ENCODE measurements around the gene PEF1. TPM values are rescaled to one million over a fixed set of nuclear protein-coding genes. Genes with fewer than 3 reads are reported as not detected.

The PEF1 gene
- total RNA-seq, 1 donor from 2014 or later: 43.8 TPM

DNA sequence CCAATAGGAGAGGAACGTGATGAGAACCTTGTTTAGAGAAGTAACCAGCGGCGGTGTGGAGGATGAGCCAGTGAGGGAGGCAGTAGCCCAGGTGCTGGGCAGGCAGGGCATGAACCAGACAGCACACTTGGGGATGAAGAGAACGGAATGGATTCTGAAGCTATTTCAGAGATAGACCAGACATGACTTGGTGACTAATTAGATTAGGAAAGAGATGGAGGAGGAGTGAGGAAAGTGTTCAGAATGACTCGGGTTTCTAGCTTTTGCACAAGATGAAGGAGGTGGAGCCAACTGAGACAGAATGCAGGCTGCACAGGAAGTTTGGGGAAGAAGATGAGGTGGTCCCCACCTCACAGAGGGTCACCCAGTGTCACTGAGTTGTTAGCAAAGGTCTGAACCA, 5.1 kb downstream of the PEF1 start:
- Mint-ChIP-seq H3K36me3 (no peaks in the 10 kb centered on the region), H3K9me3 (no peaks in the 10 kb centered on the region), H3K4me1 (peaks cover 21% of the 10 kb centered on the region), H3K4me3 (no peak overlapping the region), H3K27ac (no peak overlapping the region), H3K27me3 (ENCODE audit: low read depth) (no peaks in the 10 kb centered on the region)
- no peak for DNase-seq (ENCODE audit: low spot score in 2 of 2, unreplicated experiment in 2 of 2)
- TF ChIP-seq, protein P1, sequence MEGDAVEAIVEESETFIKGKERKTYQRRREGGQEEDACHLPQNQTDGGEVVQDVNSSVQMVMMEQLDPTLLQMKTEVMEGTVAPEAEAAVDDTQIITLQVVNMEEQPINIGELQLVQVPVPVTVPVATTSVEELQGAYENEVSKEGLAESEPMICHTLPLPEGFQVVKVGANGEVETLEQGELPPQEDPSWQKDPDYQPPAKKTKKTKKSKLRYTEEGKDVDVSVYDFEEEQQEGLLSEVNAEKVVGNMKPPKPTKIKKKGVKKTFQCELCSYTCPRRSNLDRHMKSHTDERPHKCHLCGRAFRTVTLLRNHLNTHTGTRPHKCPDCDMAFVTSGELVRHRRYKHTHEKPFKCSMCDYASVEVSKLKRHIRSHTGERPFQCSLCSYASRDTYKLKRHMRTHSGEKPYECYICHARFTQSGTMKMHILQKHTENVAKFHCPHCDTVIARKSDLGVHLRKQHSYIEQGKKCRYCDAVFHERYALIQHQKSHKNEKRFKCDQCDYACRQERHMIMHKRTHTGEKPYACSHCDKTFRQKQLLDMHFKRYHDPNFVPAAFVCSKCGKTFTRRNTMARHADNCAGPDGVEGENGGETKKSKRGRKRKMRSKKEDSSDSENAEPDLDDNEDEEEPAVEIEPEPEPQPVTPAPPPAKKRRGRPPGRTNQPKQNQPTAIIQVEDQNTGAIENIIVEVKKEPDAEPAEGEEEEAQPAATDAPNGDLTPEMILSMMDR (IDR thresholded peaks at IDR 0.05; ENCODE audit: unreplicated experiment): no peak

DNA sequence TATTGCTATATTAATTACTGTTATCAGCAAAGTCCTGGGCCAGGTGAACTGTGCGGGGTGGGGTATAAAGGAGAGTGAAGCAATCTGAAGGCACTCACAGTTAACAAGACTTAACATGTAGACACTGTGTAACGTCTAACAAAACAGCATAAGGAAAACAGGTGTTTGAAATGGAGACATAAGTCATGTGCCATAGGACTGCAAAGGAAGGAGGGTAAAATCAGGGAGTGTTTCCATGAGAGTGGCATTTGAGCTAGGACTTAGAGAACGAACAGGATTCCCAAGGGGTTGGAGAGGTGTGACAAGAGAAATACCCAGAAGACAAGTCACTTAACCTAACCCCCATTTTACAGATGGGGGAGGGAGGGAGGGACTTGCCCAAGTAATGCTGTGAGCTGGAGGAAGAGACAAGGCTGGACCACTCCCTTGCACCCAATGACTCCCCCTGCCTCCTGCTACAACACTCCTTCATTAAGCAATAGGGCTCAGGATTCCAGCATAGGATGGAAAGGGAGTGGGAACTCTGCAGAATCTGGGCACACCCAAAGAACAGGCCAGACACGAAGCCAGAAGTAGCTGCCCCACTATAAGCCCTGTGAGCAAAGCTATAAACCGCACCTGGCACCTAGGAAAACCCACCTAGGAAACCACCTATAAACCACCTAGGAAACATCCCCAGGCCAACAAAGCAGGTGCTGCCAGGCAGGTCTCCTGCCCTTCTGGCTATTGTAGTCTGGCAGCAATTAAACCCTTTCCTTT, 6.6 kb downstream of the PEF1 start:
- Mint-ChIP-seq H3K4me3 (no peak overlapping the region), H3K4me1 (peaks cover 11% of the 10 kb centered on the region), H3K27me3 (ENCODE audit: low read depth) (no peaks in the 10 kb centered on the region), H3K36me3 (no peaks in the 10 kb centered on the region), H3K9me3 (no peaks in the 10 kb centered on the region), H3K27ac (peak overlapping the region; percentile 52)
- DNase-seq (ENCODE audit: low spot score in 2 of 2, unreplicated experiment in 2 of 2): no peak
- TF ChIP-seq, protein P1 (IDR thresholded peaks at IDR 0.05; ENCODE audit: unreplicated experiment): no peak

DNA sequence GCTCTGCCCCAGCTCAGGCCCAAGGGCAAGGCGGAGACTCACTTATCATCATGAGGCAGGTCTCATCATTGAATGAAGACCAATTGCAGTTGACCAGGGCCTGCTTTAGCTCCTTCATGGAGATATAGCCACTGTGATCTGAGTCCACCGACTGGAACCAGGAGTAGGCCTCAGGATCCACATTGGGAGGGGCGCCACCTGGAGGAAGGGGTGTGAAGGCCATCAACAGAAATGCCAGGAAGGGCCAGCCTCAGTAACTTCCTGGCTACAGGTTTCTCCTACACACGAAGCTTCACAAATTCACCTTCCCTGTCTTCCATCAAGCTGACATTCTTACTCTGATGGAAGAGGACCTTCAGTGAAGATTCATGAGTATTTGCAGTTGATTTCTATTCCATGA, 11.6 kb downstream of the PEF1 start:
- Mint-ChIP-seq H3K4me1 (peaks cover 21% of the 10 kb centered on the region), H3K36me3 (peaks cover 6% of the 10 kb centered on the region), H3K9me3 (no peaks in the 10 kb centered on the region), H3K27me3 (ENCODE audit: low read depth) (no peaks in the 10 kb centered on the region), H3K4me3 (no peak overlapping the region), H3K27ac (no peak overlapping the region)
- TF ChIP-seq, protein P1 (IDR thresholded peaks at IDR 0.05; ENCODE audit: unreplicated experiment): peak; percentile 17
- DNase-seq (ENCODE audit: low spot score in 2 of 2, unreplicated experiment in 2 of 2): no peak

DNA sequence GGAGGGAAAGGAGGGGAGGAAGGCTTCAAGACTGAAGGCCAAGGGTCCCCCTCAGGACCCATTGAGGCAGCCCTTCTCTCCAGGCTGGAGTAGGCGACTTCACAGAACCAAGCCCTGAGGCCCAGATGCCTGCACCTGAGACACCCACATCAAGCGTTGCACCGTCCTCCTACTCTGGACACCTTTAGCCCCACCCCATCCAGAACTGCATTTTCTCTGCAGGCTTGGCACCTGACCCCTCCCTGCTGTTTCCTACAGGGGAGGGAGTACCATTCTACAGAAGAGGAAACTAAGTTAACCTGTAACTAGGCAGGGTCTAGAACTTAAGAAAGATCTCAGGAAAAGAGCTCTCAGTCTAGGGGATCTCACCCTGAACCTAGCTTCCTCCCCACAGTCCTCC, 12.0 kb downstream of the PEF1 start:
- Mint-ChIP-seq H3K27me3 (ENCODE audit: low read depth) (no peaks in the 10 kb centered on the region), H3K4me1 (peaks cover 22% of the 10 kb centered on the region), H3K4me3 (no peak overlapping the region), H3K36me3 (peaks cover 9% of the 10 kb centered on the region), H3K9me3 (no peaks in the 10 kb centered on the region), H3K27ac (no peak overlapping the region)
- TF ChIP-seq, protein P1 (IDR thresholded peaks at IDR 0.05; ENCODE audit: unreplicated experiment): no peak
- DNase-seq (ENCODE audit: low spot score in 2 of 2, unreplicated experiment in 2 of 2): no peak

DNA sequence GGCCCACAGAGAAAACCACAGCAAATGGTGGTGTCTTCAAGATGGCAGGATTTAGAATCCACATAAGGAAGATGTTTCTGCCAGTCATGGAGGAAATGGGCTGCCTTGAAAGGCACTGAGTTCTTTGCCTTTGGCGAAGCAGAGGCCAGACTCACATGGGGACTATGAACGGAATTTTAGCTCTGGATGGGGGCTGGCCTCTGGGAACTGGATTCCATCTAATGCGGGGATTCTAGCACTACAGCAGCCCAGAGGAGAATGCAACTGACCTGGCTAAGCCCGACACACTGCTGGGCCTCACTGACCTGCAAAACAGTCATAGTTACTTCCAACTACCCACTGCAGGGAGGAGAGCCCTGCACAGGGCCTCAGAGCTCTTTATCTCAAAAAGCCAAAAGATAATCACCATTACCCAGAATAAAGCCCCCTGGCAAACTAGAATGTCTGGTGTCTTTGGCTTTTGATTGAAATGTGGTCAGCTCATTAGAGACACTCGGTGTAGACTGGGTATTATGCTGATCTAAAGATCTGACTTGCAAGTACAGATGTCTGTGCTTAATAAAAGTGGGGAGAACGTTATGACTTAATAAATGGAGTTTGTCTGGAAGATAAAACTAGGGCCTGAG, 15.6 kb downstream of the PEF1 start:
- Mint-ChIP-seq H3K27me3 (ENCODE audit: low read depth) (no peaks in the 10 kb centered on the region), H3K36me3 (peaks cover 9% of the 10 kb centered on the region), H3K4me3 (no peak overlapping the region), H3K9me3 (no peaks in the 10 kb centered on the region), H3K4me1 (peaks cover 35% of the 10 kb centered on the region), H3K27ac (peak overlapping the region; percentile 44)
- TF ChIP-seq, protein P1 (IDR thresholded peaks at IDR 0.05; ENCODE audit: unreplicated experiment): no peak
- no peak for DNase-seq (ENCODE audit: low spot score in 2 of 2, unreplicated experiment in 2 of 2)
